H1 (cell line): ENCODE results near the gene RNF208.

Source experiments
- BCL11A ChIP-seq, 2 experiments: IDR thresholded peaks; one replicate each; pipeline ENCODE4 v1.6.1; 2011; ENCODE audit warnings: low read depth in 2 of 2, low read length in 2 of 2, mild to moderate bottlenecking in 2 of 2
- CTCF ChIP-seq, 3 experiments: IDR thresholded peaks; 1 replicate in 2 of 3; 2 replicates in 1 of 3; pipeline versions ENCODE4 v1.5.1 to v1.6.1; 2011; ENCODE audit warnings: low read length in 3 of 3, mild to moderate bottlenecking in 3 of 3, inconsistent platforms in 2 of 3, low read depth in 1 of 3, moderate library complexity in 1 of 3; ENCODE audit not compliant: insufficient read depth in 1 of 3; ENCODE audit errors: control extremely low read depth in 1 of 3
- HDAC2 ChIP-seq, 2 experiments: fragments of 300-600 bp in 1 of 2; sonication (generic) in 1 of 2; IDR thresholded peaks; 2 replicates each; pipeline ENCODE4 v1.6.1; 2011 to 2012; ENCODE audit warnings: low read depth in 2 of 2, low read length in 2 of 2, mild to moderate bottlenecking in 2 of 2, moderate library complexity in 2 of 2, borderline replicate concordance in 1 of 2, inconsistent platforms in 1 of 2
- MAX ChIP-seq: IDR thresholded peaks from 2 replicates; pipeline ENCODE4 v1.6.1; 2012; ENCODE audit warnings: inconsistent platforms
- POLR2A ChIP-seq, 2 experiments: IDR thresholded peaks; 1 replicate in 1 of 2; 2 replicates in 1 of 2; pipeline ENCODE4 v1.6.1; 2011; ENCODE audit warnings: low read depth in 2 of 2, low read length in 2 of 2, mild to moderate bottlenecking in 2 of 2; ENCODE audit errors: control extremely low read depth in 1 of 2

- TF ChIP-seq POLR2A (IDR thresholded peaks at IDR 0.05; ENCODE audit: control extremely low read depth in 1 of 2, low read depth in 2 of 2, low read length in 2 of 2) (no peak), BCL11A (IDR thresholded peaks at IDR 0.05; ENCODE audit: low read depth in 2 of 2, low read length in 2 of 2) (no peak), CTCF (IDR thresholded peaks at IDR 0.05; ENCODE audit: control extremely low read depth in 1 of 3, insufficient read depth in 1 of 3, low read depth in 1 of 3, low read length in 3 of 3) (no peak), HDAC2 (IDR thresholded peaks at IDR 0.05; ENCODE audit: borderline replicate concordance in 1 of 2, low read depth in 2 of 2, low read length in 2 of 2) (no peak), MAX (no peak)
Observed at GRCh38 chr9:137187386-137187785, 34.7 kb downstream of the RNF208 start.
